Tibial artery (tissue), 4 donors: Measurements from ENCODE around the gene SEC16A.

Experiments
- DNase-seq, 2 donors: peaks; one replicate each; pipeline ENCODE4 v3.0.0-alpha.2; 2019
- H3K27ac ChIP-seq, 2 donors: fragments of 200-600 bp; sonication (generic) in 1 of 2; 1 replicate in 1 of 2; 2 replicates in 1 of 2; pipeline ENCODE4 v1.5.1; 2018 to 2019; ENCODE audit warnings: mild to moderate bottlenecking in 1 of 2
- H3K27me3 ChIP-seq, 2 donors: fragments of 200-600 bp; sonication (generic) in 1 of 2; one replicate each; pipeline versions ENCODE4 v1.5.1 to v1.6.0; 2016 to 2019
- H3K36me3 ChIP-seq, 3 donors: fragments of 200-600 bp; sonication (generic) in 2 of 3; one replicate each; pipeline ENCODE4 v1.5.1; 2016 to 2019; ENCODE audit warnings: mild to moderate bottlenecking in 2 of 3
- H3K4me1 ChIP-seq, 4 donors: fragments of 200-600 bp; sonication (generic) in 2 of 4; 1 replicate in 3 of 4; 2 replicates in 1 of 4; pipeline ENCODE4 v1.5.1; 2016 to 2019
- H3K4me3 ChIP-seq, 2 donors: fragments of 200-600 bp; sonication (generic) in 1 of 2; 1 replicate in 1 of 2; 2 replicates in 1 of 2; pipeline ENCODE4 v1.5.1; 2018 to 2019; ENCODE audit warnings: mild to moderate bottlenecking in 2 of 2
- H3K9me3 ChIP-seq, 3 donors: fragments of 200-600 bp; sonication (generic) in 1 of 3; one replicate each; pipeline ENCODE4 v1.5.1; 2016 to 2019
- intact Hi-C: fragments of 100-400 bp; cut with DNase I; formaldehyde crosslinking; loops from one replicate; pipeline ENCODE4 v1.15.0; 2023; ENCODE audit warnings: low total_unique reads
- TF ChIP-seq, protein P1 (sequence below), 2 experiments: fragments of 200-600 bp in 1 of 2; fragments of 450-650 bp in 1 of 2; IDR thresholded peaks; one replicate each; pipeline ENCODE4 v1.5.1; 2017 to 2019; ENCODE audit warnings: antibody characterized with exemption in 2 of 2, mild to moderate bottlenecking in 1 of 2, moderate library complexity in 1 of 2

The SEC16A gene

DNA sequence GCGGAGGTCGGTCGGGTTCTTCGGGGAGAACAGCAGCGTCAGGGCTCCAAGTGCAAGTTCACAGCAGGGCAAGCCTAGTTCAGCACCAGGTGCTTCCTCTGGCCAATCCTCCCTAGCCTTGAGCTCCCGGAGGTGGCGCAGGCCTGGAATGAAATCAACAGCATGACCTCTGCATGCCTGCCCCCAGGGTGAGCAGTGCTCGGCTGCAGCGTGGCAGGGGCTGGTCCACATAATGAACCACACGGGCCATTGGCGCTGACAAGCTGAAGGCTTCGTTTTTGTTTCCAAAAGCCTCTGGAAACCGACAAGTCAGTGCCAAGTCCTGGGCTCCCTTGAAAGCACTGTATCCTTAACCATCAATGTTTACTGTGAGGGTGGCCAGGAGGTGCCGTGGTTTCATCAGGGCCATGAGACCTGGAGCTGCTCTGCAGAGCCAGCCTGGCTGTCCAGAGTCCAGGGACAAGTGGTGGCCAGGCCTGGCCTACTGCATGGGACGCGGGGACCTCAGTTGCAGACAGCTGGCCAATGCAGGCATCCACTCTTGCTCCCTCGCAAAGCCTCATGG is 41.1 kb downstream of the SEC16A start:
- no peak for DNase-seq
- Histone ChIP-seq H3K27ac (no peak overlapping the region), H3K4me3 (no peak overlapping the region), H3K36me3 (peaks cover 46 to 67% (median 63%) of the 10 kb centered on the region in 3 donors), H3K4me1 (peaks cover 0 to 28% (median 26%) of the 10 kb centered on the region in 4 donors), H3K27me3 (no peaks in the 10 kb centered on the region), H3K9me3 (no peaks in the 10 kb centered on the region)
- intact Hi-C loops = no loop called here
- TF ChIP-seq, protein P1, sequence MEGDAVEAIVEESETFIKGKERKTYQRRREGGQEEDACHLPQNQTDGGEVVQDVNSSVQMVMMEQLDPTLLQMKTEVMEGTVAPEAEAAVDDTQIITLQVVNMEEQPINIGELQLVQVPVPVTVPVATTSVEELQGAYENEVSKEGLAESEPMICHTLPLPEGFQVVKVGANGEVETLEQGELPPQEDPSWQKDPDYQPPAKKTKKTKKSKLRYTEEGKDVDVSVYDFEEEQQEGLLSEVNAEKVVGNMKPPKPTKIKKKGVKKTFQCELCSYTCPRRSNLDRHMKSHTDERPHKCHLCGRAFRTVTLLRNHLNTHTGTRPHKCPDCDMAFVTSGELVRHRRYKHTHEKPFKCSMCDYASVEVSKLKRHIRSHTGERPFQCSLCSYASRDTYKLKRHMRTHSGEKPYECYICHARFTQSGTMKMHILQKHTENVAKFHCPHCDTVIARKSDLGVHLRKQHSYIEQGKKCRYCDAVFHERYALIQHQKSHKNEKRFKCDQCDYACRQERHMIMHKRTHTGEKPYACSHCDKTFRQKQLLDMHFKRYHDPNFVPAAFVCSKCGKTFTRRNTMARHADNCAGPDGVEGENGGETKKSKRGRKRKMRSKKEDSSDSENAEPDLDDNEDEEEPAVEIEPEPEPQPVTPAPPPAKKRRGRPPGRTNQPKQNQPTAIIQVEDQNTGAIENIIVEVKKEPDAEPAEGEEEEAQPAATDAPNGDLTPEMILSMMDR (IDR thresholded peaks at IDR 0.05) = no peak

DNA sequence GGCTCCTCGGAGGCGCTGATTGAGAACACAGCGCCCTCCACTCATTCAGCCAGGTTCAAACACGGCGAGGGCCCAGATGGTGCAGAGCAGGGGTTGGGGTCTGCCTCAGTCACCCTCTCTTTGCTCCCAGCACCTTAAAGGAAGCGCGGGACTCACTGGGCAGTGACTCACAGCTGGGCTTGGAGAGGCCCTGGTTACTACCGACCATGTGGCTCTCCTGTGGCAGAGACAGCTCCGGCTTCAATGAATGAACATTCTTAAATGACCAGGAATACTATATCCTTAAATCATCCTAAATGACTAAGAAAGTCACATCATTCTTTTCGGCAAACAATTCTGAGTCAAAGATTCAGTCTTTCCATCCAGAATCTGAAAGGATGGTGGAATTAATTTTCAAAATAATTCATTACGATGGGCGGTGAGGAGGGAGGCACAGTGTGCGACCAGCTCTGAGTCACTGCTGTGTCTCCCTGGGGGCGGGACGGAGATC is 41.6 kb downstream of the SEC16A start:
- no peak for DNase-seq
- intact Hi-C loops = no loop called here
- H3K27ac ChIP-seq = no peak overlapping the region
- no peaks in the 10 kb centered on the region for H3K9me3 ChIP-seq
- no peak overlapping the region for H3K4me3 ChIP-seq
- no peaks in the 10 kb centered on the region for H3K27me3 ChIP-seq
- H3K36me3 ChIP-seq = peaks cover 42 to 67% (median 58%) of the 10 kb centered on the region in 3 donors
- TF ChIP-seq, protein P1 (IDR thresholded peaks at IDR 0.05) = no peak
- peaks cover 0 to 34% (median 30%) of the 10 kb centered on the region in 4 donors for H3K4me1 ChIP-seq

DNA sequence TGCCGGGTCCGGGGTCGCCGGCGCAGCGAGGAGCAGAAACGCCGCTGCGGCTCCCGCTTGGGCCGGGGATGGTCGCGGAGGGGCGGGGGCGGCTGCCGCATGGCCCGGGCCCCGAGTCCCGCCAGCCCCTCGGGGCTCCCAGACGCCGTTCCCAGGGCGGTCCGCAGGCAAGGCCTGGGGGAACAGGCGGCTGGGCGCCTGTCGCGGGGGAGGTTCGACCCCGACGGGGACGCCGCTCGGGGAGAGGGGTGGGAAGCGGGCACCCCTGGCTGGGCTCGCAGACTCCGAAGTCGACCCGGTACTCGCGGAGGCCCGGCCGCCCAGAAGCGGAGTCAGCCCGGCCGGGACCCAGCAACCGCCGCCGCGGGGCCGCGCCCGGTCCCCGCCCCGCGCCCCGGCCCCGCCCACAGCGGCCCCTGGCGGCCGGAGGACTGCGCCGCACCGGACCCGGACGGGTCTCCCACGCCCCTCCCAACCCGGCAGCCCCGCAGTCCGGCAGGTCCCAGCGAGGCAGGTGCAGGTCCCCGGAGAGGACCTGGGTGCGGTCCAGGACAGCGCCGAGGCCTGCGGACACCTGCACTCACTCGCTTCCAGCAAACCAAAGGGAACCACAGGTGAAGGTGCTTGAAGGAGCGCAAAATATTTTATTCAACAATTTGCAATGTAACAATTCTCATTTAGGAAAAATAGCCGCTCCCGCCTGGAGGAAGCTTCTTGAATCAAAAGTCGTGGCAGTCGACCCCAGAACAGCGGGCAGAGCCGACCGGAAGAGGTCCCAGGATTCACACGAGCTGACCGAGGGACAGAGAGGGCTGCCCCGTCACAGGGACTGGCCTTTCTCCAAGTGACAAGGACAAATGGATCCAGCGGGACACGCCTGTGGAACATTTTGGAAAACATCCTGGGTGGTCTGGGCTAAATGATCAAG is 43.1 kb downstream of the SEC16A start, which contains the start of gene INPP5E:
TSS of gene INPP5E (minus strand) at position 365 of the 928 bp plus-strand sequence. CDS start 426 bp downstream, outside the sequence.
- Histone ChIP-seq H3K27ac (peak within 1 kb of the TSS; percentile 68 to 69), H3K9me3 (no peaks in the 10 kb centered on the region), H3K27me3 (no peaks in the 10 kb centered on the region), H3K4me1 (peaks cover 0 to 35% (median 30%) of the 10 kb centered on the region in 4 donors), H3K4me3 (peak within 1 kb of the TSS; percentile 74 to 95), H3K36me3 (peaks cover 28 to 63% (median 43%) of the 10 kb centered on the region in 3 donors)
- peak; percentile 42 to 80 for DNase-seq
- intact Hi-C loops = no loop called here
- TF ChIP-seq, protein P1 (IDR thresholded peaks at IDR 0.05) = peak; percentile 55 to 78

DNA sequence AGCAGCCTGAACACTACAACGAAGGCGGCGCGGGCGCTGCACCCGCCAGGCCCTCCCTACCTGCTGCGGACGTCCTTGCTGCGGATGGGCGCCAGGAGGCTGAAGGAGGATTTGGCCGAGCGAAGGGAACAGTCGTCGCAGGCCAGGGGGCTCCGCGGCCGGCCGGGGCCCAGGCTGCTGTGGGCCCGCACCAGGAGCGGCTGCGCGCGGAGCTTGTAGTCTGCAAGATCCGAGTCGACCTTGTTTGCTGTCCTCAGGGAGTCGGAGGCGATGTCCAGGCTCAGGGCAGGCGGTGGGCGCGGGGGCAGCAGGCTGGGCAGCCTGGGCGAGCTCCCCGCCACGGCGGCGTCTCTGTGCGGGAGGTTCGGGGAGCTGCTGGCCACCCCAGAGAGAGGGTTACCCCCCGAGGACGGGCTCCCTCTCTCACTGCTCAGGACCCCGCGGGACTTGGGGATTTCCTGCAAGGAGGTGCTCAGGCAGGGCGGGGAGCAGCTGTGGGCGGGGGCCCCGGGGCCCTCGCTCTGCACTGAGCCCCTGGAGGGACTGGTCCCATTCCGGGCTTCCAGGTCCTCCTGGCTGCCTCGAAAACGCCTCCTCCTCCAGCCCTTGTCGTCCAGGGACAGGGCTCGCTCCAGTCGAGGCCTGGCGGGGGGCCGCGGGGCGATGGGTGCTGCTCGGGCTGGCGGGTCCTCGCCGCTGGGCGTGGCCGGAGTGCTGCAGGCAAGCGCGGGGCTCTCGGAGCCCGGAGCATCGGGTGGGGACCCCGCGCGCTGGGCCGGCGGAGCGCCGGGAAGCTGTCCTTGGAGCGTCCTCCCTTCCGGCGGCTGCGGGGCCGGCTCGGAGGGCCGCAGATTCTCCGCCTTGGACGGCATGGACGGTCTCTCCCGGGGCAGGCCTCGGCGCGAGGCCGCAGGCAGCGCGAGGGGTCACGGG is 44.0 kb downstream of the SEC16A start:
- Histone ChIP-seq H3K36me3 (peaks cover 27 to 63% (median 34%) of the 10 kb centered on the region in 3 donors), H3K27me3 (no peaks in the 10 kb centered on the region), H3K9me3 (no peaks in the 10 kb centered on the region), H3K4me1 (peaks cover 0 to 35% (median 30%) of the 10 kb centered on the region in 4 donors), H3K4me3 (peak overlapping the region; percentile 74 to 95), H3K27ac (peak overlapping the region; percentile 68 to 69)
- DNase-seq = no peak
- TF ChIP-seq, protein P1 (IDR thresholded peaks at IDR 0.05) = no peak
- intact Hi-C loops = no loop called here
